H1 (cell line): ENCODE measurements around the gene SNRPA1. TPM values are rescaled to one million over a fixed set of nuclear protein-coding genes. Genes with fewer than 3 reads are reported as not detected.

ENCODE experiments used
- CTCF ChIA-PET: fragments of 300-600 bp; sonication (Branson Sonifier 250); formaldehyde crosslinking; loops from one replicate; lab custom pipeline; 2021; ENCODE audit not compliant: partially characterized antibody; lab: Charles Lee
- POLR2A ChIA-PET: fragments of 300-600 bp; sonication (Branson Sonifier 250); formaldehyde crosslinking; loops from one replicate; lab custom pipeline; 2021; ENCODE audit warnings: inconsistent platforms; ENCODE audit not compliant: partially characterized antibody; lab: Charles Lee
- DNase-seq, 2 experiments: peaks; one replicate each; pipeline versions ENCODE4 v3.0.0 to v3.0.0-alpha.2; 2010 to 2022; ENCODE audit warnings: low spot score in 2 of 2, low read depth in 1 of 2, mixed read lengths in 1 of 2
- FAIRE-seq: peaks from 2 replicates; lab custom pipeline; 2011; peaks lifted over from hg19 to GRCh38; lab: Jason Lieb, UNC
- H2AFZ ChIP-seq: 2 replicates; pipeline ENCODE4 v1.8.1; 2012; ENCODE audit warnings: low read length, inconsistent platforms
- H2AK5ac ChIP-seq: 2 replicates; pipeline ENCODE4 v1.6.1; 2013; ENCODE audit warnings: low read depth, low read length
- H2BK120ac ChIP-seq: replicated peaks from 2 replicates; pipeline ENCODE3; 2013; ENCODE audit warnings: low read depth, low read length, inconsistent platforms
- H2BK12ac ChIP-seq: 2 replicates; pipeline ENCODE4 v1.6.1; 2013; ENCODE audit warnings: low read depth, low read length
- H2BK15ac ChIP-seq: 2 replicates; pipeline ENCODE4 v1.6.1; 2013; ENCODE audit warnings: low read length
- H2BK20ac ChIP-seq: 2 replicates; pipeline ENCODE4 v1.6.1; 2013; ENCODE audit warnings: low read length
- H2BK5ac ChIP-seq: 2 replicates; pipeline ENCODE4 v1.6.1; 2013; ENCODE audit warnings: low read depth, low read length
- H3K14ac ChIP-seq: 2 replicates; pipeline ENCODE4 v1.6.1; 2013; ENCODE audit warnings: inconsistent platforms; ENCODE audit not compliant: insufficient read length
- H3K18ac ChIP-seq: 2 replicates; pipeline ENCODE4 v1.6.1; 2013; ENCODE audit warnings: low read length; ENCODE audit errors: extremely low read depth
- H3K23ac ChIP-seq: 2 replicates; pipeline ENCODE4 v1.6.1; 2013; ENCODE audit warnings: inconsistent platforms; ENCODE audit not compliant: insufficient read length
- H3K23me2 ChIP-seq: 2 replicates; pipeline ENCODE4 v1.6.1; 2013; ENCODE audit warnings: low read depth, low read length
- H3K27ac ChIP-seq: 2 replicates; pipeline ENCODE4 v1.6.1; 2011; ENCODE audit warnings: low read depth, low read length, inconsistent platforms
- H3K27me3 ChIP-seq, 4 experiments: replicated peaks in 1 of 4; 1 replicate in 1 of 4; 2 replicates in 3 of 4; pipeline versions ENCODE4 v1.6.1 to v1.8.1; 2011 to 2013; ENCODE audit warnings: low read length in 3 of 4, mild to moderate bottlenecking in 3 of 4, inconsistent platforms in 2 of 4, mixed read lengths in 2 of 4, moderate library complexity in 1 of 4; ENCODE audit not compliant: control insufficient read depth in 3 of 4, insufficient read depth in 3 of 4; ENCODE audit errors: extremely low read depth in 1 of 4
- H3K36me3 ChIP-seq, 4 experiments: 2 replicates each; pipeline versions ENCODE4 v1.6.1 to v1.8.1; 2011 to 2013; ENCODE audit warnings: mild to moderate bottlenecking in 4 of 4, low read length in 3 of 4, moderate library complexity in 2 of 4, control low read depth in 1 of 4, inconsistent platforms in 1 of 4; ENCODE audit not compliant: insufficient read depth in 4 of 4, control insufficient read depth in 2 of 4
- H3K4ac ChIP-seq: replicated peaks from 2 replicates; pipeline ENCODE3; 2013; ENCODE audit warnings: low read length, low read depth, mixed read lengths, inconsistent platforms; ENCODE audit not compliant: insufficient read length
- H3K4me1 ChIP-seq, 4 experiments: replicated peaks in 1 of 4; 1 replicate in 1 of 4; 2 replicates in 3 of 4; pipeline versions ENCODE4 v1.6.1 to v1.8.1; 2011 to 2013; ENCODE audit warnings: low read length in 3 of 4, inconsistent platforms in 2 of 4, mixed read lengths in 1 of 4; ENCODE audit not compliant: insufficient read depth in 4 of 4, control insufficient read depth in 3 of 4
- H3K4me2 ChIP-seq, 2 experiments: 2 replicates each; pipeline versions ENCODE4 v1.6.1 to v1.8.1; 2011 to 2013; ENCODE audit warnings: low read depth in 2 of 2, low read length in 2 of 2, control low read depth in 1 of 2, inconsistent platforms in 1 of 2, mild to moderate bottlenecking in 1 of 2; ENCODE audit not compliant: insufficient read depth in 1 of 2
- H3K4me3 ChIP-seq, 4 experiments: fragments of 200-600, 300-600 bp in 1 of 4; sonication (generic), shearing (Covaris generic), sonication (Bioruptor Twin) in 1 of 4; 2 replicates each; pipeline versions ENCODE4 v1.5.1 to v1.8.1; 2011 to 2016; ENCODE audit warnings: low read length in 4 of 4, low read depth in 3 of 4, control low read depth in 2 of 4, inconsistent platforms in 2 of 4, mild to moderate bottlenecking in 2 of 4, mixed read lengths in 1 of 4, moderate library complexity in 1 of 4; ENCODE audit not compliant: insufficient read depth in 2 of 4; ENCODE audit errors: extremely low read depth in 1 of 4
- H3K56ac ChIP-seq: replicated peaks from 2 replicates; pipeline ENCODE3; 2013; ENCODE audit warnings: low read depth, mild to moderate bottlenecking, mixed read lengths, low read length, inconsistent platforms; ENCODE audit not compliant: insufficient read length
- H3K79me1 ChIP-seq: 2 replicates; pipeline ENCODE4 v1.6.1; 2013; ENCODE audit warnings: low read depth, low read length, control low read depth
- H3K79me2 ChIP-seq, 2 experiments: 2 replicates each; pipeline versions ENCODE4 v1.6.1 to v1.8.1; 2012 to 2013; ENCODE audit warnings: low read length in 2 of 2, mild to moderate bottlenecking in 2 of 2, inconsistent platforms in 1 of 2; ENCODE audit not compliant: insufficient read depth in 2 of 2, control insufficient read depth in 1 of 2
- H3K9ac ChIP-seq, 4 experiments: replicated peaks in 1 of 4; 1 replicate in 1 of 4; 2 replicates in 3 of 4; pipeline versions ENCODE4 v1.6.1 to v1.8.1; 2011 to 2013; ENCODE audit warnings: low read depth in 3 of 4, low read length in 3 of 4, control low read depth in 2 of 4, mild to moderate bottlenecking in 2 of 4, moderate library complexity in 2 of 4, inconsistent platforms in 1 of 4; ENCODE audit errors: extremely low read depth in 1 of 4
- H3K9me3 ChIP-seq, 2 experiments: 2 replicates each; pipeline versions ENCODE4 v1.6.1 to v1.8.1; 2012 to 2013; ENCODE audit warnings: mild to moderate bottlenecking in 2 of 2, moderate library complexity in 2 of 2, control low read depth in 1 of 2, inconsistent platforms in 1 of 2, low read depth in 1 of 2, low read length in 1 of 2, mixed read lengths in 1 of 2; ENCODE audit not compliant: insufficient read depth in 2 of 2
- H4K20me1 ChIP-seq, 2 experiments: replicated peaks in 1 of 2; 2 replicates each; pipeline versions ENCODE3 to v1.8.1; 2011 to 2013; ENCODE audit warnings: inconsistent platforms in 2 of 2, low read length in 2 of 2, mild to moderate bottlenecking in 1 of 2; ENCODE audit not compliant: insufficient read depth in 2 of 2, control insufficient read depth in 1 of 2
- H4K5ac ChIP-seq: 2 replicates; pipeline ENCODE4 v1.6.1; 2013; ENCODE audit warnings: low read length, low read depth, mixed read lengths, inconsistent platforms; ENCODE audit not compliant: insufficient read length
- H4K8ac ChIP-seq: 2 replicates; pipeline ENCODE4 v1.8.0; 2013; ENCODE audit warnings: mild to moderate bottlenecking, moderate library complexity, low read length, inconsistent platforms; ENCODE audit not compliant: insufficient read depth; ENCODE audit errors: extremely low read depth
- H4K91ac ChIP-seq: replicated peaks from 2 replicates; pipeline ENCODE3; 2013; ENCODE audit warnings: low read length, mixed read lengths, inconsistent platforms; ENCODE audit not compliant: insufficient read length
- EP300 ChIP-seq, 2 experiments: IDR thresholded peaks; 1 replicate in 1 of 2; 2 replicates in 1 of 2; pipeline ENCODE4 v1.6.1; 2011 to 2012; ENCODE audit warnings: low read depth in 2 of 2, low read length in 2 of 2, mild to moderate bottlenecking in 2 of 2, borderline replicate concordance in 1 of 2, inconsistent platforms in 1 of 2, moderate library complexity in 1 of 2
- SIN3A ChIP-seq, 2 experiments: IDR thresholded peaks in 1 of 2; conservative IDR thresholded peaks in 1 of 2; 2 replicates each; pipeline ENCODE4 v1.6.1; 2011 to 2012; ENCODE audit warnings: low read length in 2 of 2, improper control_type of control experiment in 1 of 2, low read depth in 1 of 2, mild to moderate bottlenecking in 1 of 2
- ZNF274 ChIP-seq: IDR thresholded peaks from 2 replicates; pipeline ENCODE4 v1.7.0; 2012; ENCODE audit warnings: low read length, borderline replicate concordance; ENCODE audit errors: extremely low read depth
- WGBS, 2 experiments: shearing (Covaris generic) in 1 of 2; methylation state at CpG; one replicate each; pipeline versions ENCODE4 v1.1.6 to v1.1.7; 2013 to 2015; ENCODE audit warnings: low lambda C conversion rate in 2 of 2, mixed read lengths in 2 of 2, inconsistent platforms in 1 of 2, low coverage in 1 of 2, missing lambda C conversion rate in 1 of 2; ENCODE audit not compliant: insufficient replicate concordance in 2 of 2, insufficient coverage in 1 of 2, insufficient read length in 1 of 2; ENCODE audit errors: extremely low coverage in 1 of 2, missing lambda C conversion rate in 1 of 2; 5-methylcytosine and 5-hydroxymethylcytosine counted together
- polyA plus RNA-seq, 7 experiments: library from polyadenylated mRNA; depleted of rRNA in 3 of 7; stranded (reverse) in 5 of 7; unstranded in 2 of 7; fragments of >200 nt in 5 of 7; fragments of 200-250 nt in 2 of 7; gene quantifications; 1 replicate in 5 of 7; 2 replicates in 1 of 7; 4 replicates in 1 of 7; pipeline versions ENCODE4 v1.2.1 to v1.2.3, GENCODE V29; 2011 to 2013; ENCODE audit warnings: missing spikeins in 2 of 7, mixed read lengths in 2 of 7
- total RNA-seq: library from RNA; stranded (reverse); fragmentation: NEBNext Ultra II Directional; extraction: Animal tissue kit (Norgen Biotek cat#: 25700); gene quantifications from 2 replicates; pipeline ENCODE4 v1.2.1, GENCODE V29; 2021

Gene SNRPA1
- total and polyA plus RNA-seq, 2 of the 8 experiments (the other 6 are each of a cell fraction or from before 2014, with no cell fraction given): 140 to 221 TPM

DNA sequence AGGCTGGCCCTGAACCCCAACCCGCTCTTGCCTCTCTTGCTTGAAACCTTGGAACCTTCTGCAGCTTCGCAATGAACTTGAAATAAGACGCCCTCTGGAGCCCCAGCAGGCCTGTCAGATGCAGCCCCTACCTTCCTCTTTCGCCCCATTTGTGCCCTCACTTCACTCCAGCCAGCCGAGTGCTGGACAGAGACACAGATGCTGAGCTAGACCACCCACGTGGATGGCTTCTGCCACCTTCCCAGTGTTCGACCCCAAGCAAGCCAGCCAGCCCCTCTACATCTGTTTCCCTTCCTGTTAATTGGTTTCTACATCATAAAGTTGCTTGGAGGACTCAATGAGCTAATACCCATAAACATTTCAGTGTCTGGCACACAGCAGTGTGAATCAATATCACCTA is 23.8 kb upstream of the SNRPA1 start:
- H3K4me2 ChIP-seq: no peak overlapping the region
- no peak overlapping the region for H2BK12ac ChIP-seq
- H4K8ac ChIP-seq: no peak overlapping the region
- POLR2A ChIA-PET: interaction anchor here (1.3 kb wide), 1 partner anchor 14 kb away, joined by 4 read pairs; no protein-coding TSS in a partner anchor
- DNase-seq (no peak), FAIRE-seq (no peak)
- no peak overlapping the region for H3K56ac ChIP-seq
- H4K5ac ChIP-seq: no peak overlapping the region
- H3K9ac ChIP-seq: no peak overlapping the region
- H3K27ac ChIP-seq: no peak overlapping the region
- H2BK15ac ChIP-seq: no peak overlapping the region
- no peaks in the 10 kb centered on the region for H3K23me2 ChIP-seq
- no peak overlapping the region for H3K23ac ChIP-seq
- no peak overlapping the region for H3K14ac ChIP-seq
- no peaks in the 10 kb centered on the region for H3K36me3 ChIP-seq
- peaks cover 0 to 3% (median 0%) of the 10 kb centered on the region in 4 experiments; a peak in 1 of 7 replicates for H3K4me1 ChIP-seq
- H2AK5ac ChIP-seq: no peak overlapping the region
- no peak overlapping the region for H4K91ac ChIP-seq
- H3K9me3 ChIP-seq: no peaks in the 10 kb centered on the region
- H4K20me1 ChIP-seq: no peaks in the 10 kb centered on the region
- H2AFZ ChIP-seq: no peak overlapping the region
- no peak overlapping the region for H3K4me3 ChIP-seq
- no peaks in the 10 kb centered on the region for H3K79me2 ChIP-seq
- no peak overlapping the region for H3K18ac ChIP-seq
- WGBS, 2 experiments: 79% methylated on average over 7 of the region's 7 CpGs; no CpG with 5 or more reads in 1 of the 2 experiments
- H2BK120ac ChIP-seq: no peak overlapping the region
- no peaks in the 10 kb centered on the region for H3K79me1 ChIP-seq
- no peak for TF ChIP-seq ZNF274
- TF ChIP-seq SIN3A (conservative IDR thresholded peaks at IDR 0.05 in 1 of 2, IDR thresholded peaks at IDR 0.05 in 1 of 2; ENCODE audit: low read depth in 1 of 2, low read length in 2 of 2): peak in 1 of 2 experiments; percentile 63; a peak in 1 of 4 replicates
- TF ChIP-seq EP300 (IDR thresholded peaks at IDR 0.05; ENCODE audit: borderline replicate concordance in 1 of 2, low read depth in 2 of 2, low read length in 2 of 2): no peak
- H2BK5ac ChIP-seq: no peak overlapping the region
- no peak overlapping the region for H3K4ac ChIP-seq
- no peak overlapping the region for H2BK20ac ChIP-seq
- H3K27me3 ChIP-seq: no peaks in the 10 kb centered on the region; a peak in 1 of 7 replicates
- CTCF ChIA-PET: interaction anchor here (0.9 to 8.6 kb wide), 19 partner anchors 9 to 337 kb away, joined by 3 to 94 read pairs (median 5); no protein-coding TSS in a partner anchor
